Measurements from ENCODE around the gene NENF. TPM values are rescaled to one million over a fixed set of nuclear protein-coding genes. Genes with fewer than 3 reads are reported as not detected.
"Not testable (repeated sequence)": the region's sequence is repeated elsewhere in the genome, so short reads cannot be mapped to it uniquely, and the experiment has no call there.

Gene NENF
- total RNA-seq, 1 experiment from 2014 or later = 51.0 TPM

GRCh38 chr1:212477680-212478466 is 45.2 kb downstream of the NENF start:
- Histone ChIP-seq H3K27me3 (replicated peaks; ENCODE audit: insufficient read depth, low read depth, low read length, poor library complexity) (no peaks in the 10 kb centered on the region), H3K36me3 (ENCODE audit: insufficient read depth, low read length, poor library complexity, severe bottlenecking) (no peaks in the 10 kb centered on the region), H3K4me3 (ENCODE audit: low read depth, low read length, poor library complexity, severe bottlenecking) (no peak overlapping the region), H3K4me1 (ENCODE audit: insufficient read depth, low read length, poor library complexity, severe bottlenecking) (no peaks in the 10 kb centered on the region), H3K9me3 (ENCODE audit: low read depth, low read length, poor library complexity, severe bottlenecking) (no peaks in the 10 kb centered on the region), H3K27ac (ENCODE audit: low read depth, low read length, poor library complexity, severe bottlenecking) (no peak overlapping the region)
- TF ChIP-seq EZH2 (IDR thresholded peaks at IDR 0.05; ENCODE audit: borderline replicate concordance, low read depth, low read length, poor library complexity, severe bottlenecking) = no peak
- TF ChIP-seq, protein P1, sequence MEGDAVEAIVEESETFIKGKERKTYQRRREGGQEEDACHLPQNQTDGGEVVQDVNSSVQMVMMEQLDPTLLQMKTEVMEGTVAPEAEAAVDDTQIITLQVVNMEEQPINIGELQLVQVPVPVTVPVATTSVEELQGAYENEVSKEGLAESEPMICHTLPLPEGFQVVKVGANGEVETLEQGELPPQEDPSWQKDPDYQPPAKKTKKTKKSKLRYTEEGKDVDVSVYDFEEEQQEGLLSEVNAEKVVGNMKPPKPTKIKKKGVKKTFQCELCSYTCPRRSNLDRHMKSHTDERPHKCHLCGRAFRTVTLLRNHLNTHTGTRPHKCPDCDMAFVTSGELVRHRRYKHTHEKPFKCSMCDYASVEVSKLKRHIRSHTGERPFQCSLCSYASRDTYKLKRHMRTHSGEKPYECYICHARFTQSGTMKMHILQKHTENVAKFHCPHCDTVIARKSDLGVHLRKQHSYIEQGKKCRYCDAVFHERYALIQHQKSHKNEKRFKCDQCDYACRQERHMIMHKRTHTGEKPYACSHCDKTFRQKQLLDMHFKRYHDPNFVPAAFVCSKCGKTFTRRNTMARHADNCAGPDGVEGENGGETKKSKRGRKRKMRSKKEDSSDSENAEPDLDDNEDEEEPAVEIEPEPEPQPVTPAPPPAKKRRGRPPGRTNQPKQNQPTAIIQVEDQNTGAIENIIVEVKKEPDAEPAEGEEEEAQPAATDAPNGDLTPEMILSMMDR (conservative IDR thresholded peaks at IDR 0.05; ENCODE audit: low read depth, low read length) = no peak
- BruUV-seq (replicated peaks) = no TSS peak
- intact Hi-C loops (cut with micrococcal nuclease; ENCODE audit: unreplicated experiment) = loop anchor here (2.0 to 5.0 kb wide), 4 partner anchors 129 to 519 kb away; partner anchors contain the start of gene ATF3
- ChIA-PET CTCF (interaction anchor here (0.6 to 1.6 kb wide), 10 partner anchors 12 to 797 kb away, joined by 3 to 20 read pairs (median 3); no protein-coding TSS in a partner anchor), POLR2A (ENCODE audit: low non-redundant PET) (no interaction called here)
- DNase-seq (ENCODE audit: low spot score) = no peak

- intact Hi-C loops (cut with micrococcal nuclease; ENCODE audit: unreplicated experiment) = loop anchor here (5.0 kb wide), 3 partner anchors 129 to 519 kb away; partner anchors contain the start of gene ATF3
- no peaks in the 10 kb centered on the region for H3K27me3 ChIP-seq (replicated peaks; ENCODE audit: insufficient read depth, low read depth, low read length, poor library complexity)
- BruUV-seq (replicated peaks) = no TSS peak
- ChIA-PET POLR2A (ENCODE audit: low non-redundant PET) (no interaction called here), CTCF (no interaction called here)
- H3K36me3 ChIP-seq (ENCODE audit: insufficient read depth, low read length, poor library complexity, severe bottlenecking) = no peaks in the 10 kb centered on the region
- no peak for DNase-seq (ENCODE audit: low spot score)
- H3K9me3 ChIP-seq (ENCODE audit: low read depth, low read length, poor library complexity, severe bottlenecking) = no peaks in the 10 kb centered on the region
- H3K4me3 ChIP-seq (ENCODE audit: low read depth, low read length, poor library complexity, severe bottlenecking) = no peak overlapping the region
- H3K4me1 ChIP-seq (ENCODE audit: insufficient read depth, low read length, poor library complexity, severe bottlenecking) = no peaks in the 10 kb centered on the region
- no peak overlapping the region for H3K27ac ChIP-seq (ENCODE audit: low read depth, low read length, poor library complexity, severe bottlenecking)
- TF ChIP-seq, protein P1 (conservative IDR thresholded peaks at IDR 0.05; ENCODE audit: low read depth, low read length) = no peak
- TF ChIP-seq EZH2 (IDR thresholded peaks at IDR 0.05; ENCODE audit: borderline replicate concordance, low read depth, low read length, poor library complexity, severe bottlenecking) = no peak
Observed at GRCh38 chr1:212478467-212479025, 45.8 kb downstream of the NENF start.

- no peaks in the 10 kb centered on the region for H3K27me3 ChIP-seq (replicated peaks; ENCODE audit: insufficient read depth, low read depth, low read length, poor library complexity)
- H3K4me1 ChIP-seq (ENCODE audit: insufficient read depth, low read length, poor library complexity, severe bottlenecking) = no peaks in the 10 kb centered on the region
- ChIA-PET CTCF (interaction anchor here (1.7 kb wide), 1 partner anchor 23 kb away, joined by 6 read pairs; no protein-coding TSS in a partner anchor), POLR2A (ENCODE audit: low non-redundant PET) (no interaction called here)
- no peak for DNase-seq (ENCODE audit: low spot score)
- intact Hi-C loops (cut with micrococcal nuclease; ENCODE audit: unreplicated experiment) = loop anchor here (5.0 kb wide), 3 partner anchors 128 to 518 kb away; partner anchors contain the start of gene ATF3
- H3K27ac ChIP-seq (ENCODE audit: low read depth, low read length, poor library complexity, severe bottlenecking) = no peak overlapping the region
- no peaks in the 10 kb centered on the region for H3K9me3 ChIP-seq (ENCODE audit: low read depth, low read length, poor library complexity, severe bottlenecking)
- no peaks in the 10 kb centered on the region for H3K36me3 ChIP-seq (ENCODE audit: insufficient read depth, low read length, poor library complexity, severe bottlenecking)
- H3K4me3 ChIP-seq (ENCODE audit: low read depth, low read length, poor library complexity, severe bottlenecking) = no peak overlapping the region
- BruUV-seq (replicated peaks) = no TSS peak
- TF ChIP-seq EZH2 (IDR thresholded peaks at IDR 0.05; ENCODE audit: borderline replicate concordance, low read depth, low read length, poor library complexity, severe bottlenecking) = no peak
- TF ChIP-seq, protein P1 (conservative IDR thresholded peaks at IDR 0.05; ENCODE audit: low read depth, low read length) = no peak
Observed at GRCh38 chr1:212479188-212479587, 46.5 kb downstream of the NENF start.

DNA sequence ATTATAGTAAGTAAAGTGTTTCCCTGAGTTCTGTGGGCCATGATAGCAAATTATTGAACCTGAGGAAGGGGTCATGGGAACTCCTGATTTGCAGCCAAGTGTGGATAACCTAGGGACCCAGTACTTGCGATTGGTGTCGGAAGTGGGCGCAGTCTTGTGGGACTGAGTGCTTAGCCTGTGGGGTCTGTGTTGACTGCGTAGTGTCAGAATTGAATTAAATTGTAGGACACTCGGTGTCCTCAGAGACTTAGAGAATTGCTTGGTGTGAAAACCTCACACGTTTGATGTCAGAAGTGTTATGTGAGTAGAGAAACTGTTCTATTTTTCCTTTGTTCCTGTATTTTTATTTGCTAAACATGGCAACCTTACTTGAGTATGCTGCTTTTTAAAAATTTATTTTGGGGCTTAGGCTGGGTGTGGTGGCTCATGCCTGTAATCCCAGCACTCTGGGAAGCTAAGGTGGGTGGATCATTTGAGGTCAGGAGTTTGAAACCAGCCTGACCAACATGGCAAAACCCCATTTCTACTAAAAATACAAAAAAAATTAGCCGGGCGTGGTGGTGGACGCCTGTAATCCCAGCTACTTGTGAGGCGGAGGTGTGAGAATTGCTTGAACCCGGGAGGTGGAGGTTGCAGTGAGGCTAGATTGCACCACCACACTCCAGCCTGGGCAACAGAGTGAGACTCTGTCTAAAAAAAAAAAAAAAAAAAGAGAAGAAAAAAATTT is 48.2 kb downstream of the NENF start:
- H3K4me3 ChIP-seq (ENCODE audit: low read depth, low read length, poor library complexity, severe bottlenecking); intact Hi-C loops (cut with micrococcal nuclease; ENCODE audit: unreplicated experiment); H3K36me3 ChIP-seq (ENCODE audit: insufficient read depth, low read length, poor library complexity, severe bottlenecking); DNase-seq (ENCODE audit: low spot score); H3K9me3 ChIP-seq (ENCODE audit: low read depth, low read length, poor library complexity, severe bottlenecking); H3K27me3 ChIP-seq (replicated peaks; ENCODE audit: insufficient read depth, low read depth, low read length, poor library complexity); BruUV-seq (replicated peaks); H3K4me1 ChIP-seq (ENCODE audit: insufficient read depth, low read length, poor library complexity, severe bottlenecking); POLR2A ChIA-PET (ENCODE audit: low non-redundant PET); H3K27ac ChIP-seq (ENCODE audit: low read depth, low read length, poor library complexity, severe bottlenecking): not testable (repeated sequence)
- CTCF ChIA-PET = interaction anchor here (1.7 kb wide), 1 partner anchor 25 kb away, joined by 6 read pairs; no protein-coding TSS in a partner anchor
